H9 (cell line): Measurements from ENCODE around the gene ENPP7. TPM values are rescaled to one million over a fixed set of nuclear protein-coding genes. Genes with fewer than 3 reads are reported as not detected.

ENCODE experiments used
- DNase-seq: peaks from one replicate; pipeline ENCODE4 v3.0.0-alpha.2; 2017
- H2AFZ ChIP-seq: one replicate; pipeline ENCODE4 v1.6.1; 2013; ENCODE audit warnings: mild to moderate bottlenecking, low read length, control low read depth, moderate library complexity
- H2AK5ac ChIP-seq: 2 replicates; pipeline ENCODE4 v1.6.1; 2013; ENCODE audit warnings: low read length, control low read depth, mixed read lengths; ENCODE audit not compliant: insufficient read length
- H2BK120ac ChIP-seq: one replicate; pipeline ENCODE4 v1.6.1; 2013; ENCODE audit warnings: low read depth, mild to moderate bottlenecking, low read length, control low read depth, inconsistent platforms; ENCODE audit not compliant: poor library complexity, severe bottlenecking
- H2BK12ac ChIP-seq: 2 replicates; pipeline ENCODE4 v1.6.1; 2013; ENCODE audit warnings: low read length, control low read depth, mixed read lengths, low read depth; ENCODE audit not compliant: insufficient read length
- H2BK15ac ChIP-seq: 2 replicates; pipeline ENCODE4 v1.6.1; 2013; ENCODE audit warnings: low read depth, low read length, control low read depth
- H2BK20ac ChIP-seq: one replicate; pipeline ENCODE4 v1.6.1; 2013; ENCODE audit warnings: low read depth, mild to moderate bottlenecking, low read length, control low read depth, inconsistent platforms; ENCODE audit not compliant: poor library complexity, severe bottlenecking
- H2BK5ac ChIP-seq: 2 replicates; pipeline ENCODE4 v1.6.1; 2013; ENCODE audit warnings: low read length, control low read depth, mixed read lengths; ENCODE audit not compliant: insufficient read length
- H3K14ac ChIP-seq: 2 replicates; pipeline ENCODE4 v1.6.1; 2013; ENCODE audit warnings: low read length, control low read depth; ENCODE audit not compliant: insufficient read depth
- H3K18ac ChIP-seq: 2 replicates; pipeline ENCODE4 v1.6.1; 2013; ENCODE audit warnings: low read depth, mild to moderate bottlenecking, mixed read lengths, low read length, control low read depth; ENCODE audit not compliant: insufficient read length
- H3K23ac ChIP-seq: 2 replicates; pipeline ENCODE4 v1.6.1; 2013; ENCODE audit warnings: low read length, control low read depth, mixed read lengths, low read depth; ENCODE audit not compliant: insufficient read length
- H3K23me2 ChIP-seq: 2 replicates; pipeline ENCODE4 v1.6.1; 2013; ENCODE audit warnings: low read depth, mild to moderate bottlenecking, mixed read lengths, low read length, control low read depth; ENCODE audit not compliant: insufficient read length, poor library complexity, severe bottlenecking
- H3K27ac ChIP-seq: 2 replicates; pipeline ENCODE4 v1.5.1; 2013; ENCODE audit warnings: low read length, control low read depth, mixed read lengths, low read depth; ENCODE audit not compliant: insufficient read length
- H3K27me3 ChIP-seq: 2 replicates; pipeline ENCODE4 v1.6.1; 2013; ENCODE audit warnings: low read length, control low read depth, inconsistent platforms; ENCODE audit not compliant: insufficient read depth
- H3K4ac ChIP-seq: 2 replicates; pipeline ENCODE4 v1.6.1; 2013; ENCODE audit warnings: low read depth, mild to moderate bottlenecking, control low read depth, inconsistent platforms, low read length, moderate library complexity
- H3K4me1 ChIP-seq: 2 replicates; pipeline ENCODE4 v1.6.1; 2013; ENCODE audit warnings: low read length, control low read depth, inconsistent platforms; ENCODE audit not compliant: insufficient read depth
- H3K4me2 ChIP-seq: 2 replicates; pipeline ENCODE4 v1.6.1; 2013; ENCODE audit warnings: low read length, control low read depth, mixed read lengths; ENCODE audit not compliant: insufficient read length, insufficient read depth
- H3K56ac ChIP-seq: 2 replicates; pipeline ENCODE4 v1.6.1; 2013; ENCODE audit warnings: low read depth, mild to moderate bottlenecking, mixed read lengths, low read length, control low read depth; ENCODE audit not compliant: insufficient read length
- H3K79me1 ChIP-seq: 2 replicates; pipeline ENCODE4 v1.6.1; 2013; ENCODE audit warnings: low read depth, mild to moderate bottlenecking, moderate library complexity, low read length, control low read depth, inconsistent platforms; ENCODE audit not compliant: insufficient read depth, poor library complexity, severe bottlenecking
- H3K79me2 ChIP-seq: 2 replicates; pipeline ENCODE4 v1.6.1; 2013; ENCODE audit warnings: low read length, control low read depth, inconsistent platforms; ENCODE audit not compliant: insufficient read depth
- H3K9ac ChIP-seq: 2 replicates; pipeline ENCODE4 v1.6.1; 2013; ENCODE audit warnings: low read length, control low read depth, mixed read lengths; ENCODE audit not compliant: insufficient read length; ENCODE audit errors: extremely low read depth
- H3K9me3 ChIP-seq: one replicate; pipeline ENCODE4 v1.6.1; 2013; ENCODE audit warnings: low read depth, low read length, inconsistent platforms; ENCODE audit not compliant: control insufficient read depth
- H3T11ph ChIP-seq: one replicate; pipeline ENCODE4 v1.6.1; 2013; ENCODE audit warnings: mild to moderate bottlenecking, low read length, control low read depth, inconsistent platforms
- H4K20me1 ChIP-seq: one replicate; pipeline ENCODE4 v1.6.1; 2013; ENCODE audit not compliant: control insufficient read depth, insufficient read length, insufficient read depth
- H4K5ac ChIP-seq: 2 replicates; pipeline ENCODE4 v1.6.1; 2013; ENCODE audit warnings: low read depth, mild to moderate bottlenecking, mixed read lengths, low read length, control low read depth; ENCODE audit not compliant: insufficient read length
- H4K8ac ChIP-seq: replicated peaks from 2 replicates; pipeline ENCODE4 v1.6.1; 2013; ENCODE audit warnings: low read length, control low read depth, mixed read lengths, low read depth; ENCODE audit not compliant: insufficient read length
- H4K91ac ChIP-seq: 2 replicates; pipeline ENCODE4 v1.6.1; 2013; ENCODE audit warnings: low read depth, mild to moderate bottlenecking, moderate library complexity, mixed read lengths, low read length, control low read depth; ENCODE audit not compliant: insufficient read length
- H3K27ac Mint-ChIP-seq, 3 experiments: 2 replicates in 2 of 3; 3 replicates in 1 of 3; pipeline ENCODE4 v1.8.0; 2020 to 2021; ENCODE audit warnings: mixed read lengths in 3 of 3, mild to moderate bottlenecking in 1 of 3, moderate library complexity in 1 of 3
- H3K27me3 Mint-ChIP-seq: 2 replicates; pipeline ENCODE4 v1.8.0; 2021; ENCODE audit warnings: low read depth, mild to moderate bottlenecking, moderate library complexity, mixed read lengths
- H3K36me3 Mint-ChIP-seq, 3 experiments: 2 replicates in 2 of 3; 3 replicates in 1 of 3; pipeline ENCODE4 v1.8.0; 2020 to 2021; ENCODE audit warnings: low read depth in 3 of 3, mixed read lengths in 3 of 3; ENCODE audit not compliant: insufficient read depth in 1 of 3
- H3K4me1 Mint-ChIP-seq, 2 experiments: 2 replicates each; pipeline ENCODE4 v1.8.0; 2020; ENCODE audit warnings: mixed read lengths in 2 of 2
- H3K4me3 Mint-ChIP-seq, 2 experiments: 2 replicates in 1 of 2; 3 replicates in 1 of 2; pipeline ENCODE4 v1.8.0; 2020 to 2021; ENCODE audit warnings: mild to moderate bottlenecking in 2 of 2, mixed read lengths in 2 of 2, moderate library complexity in 1 of 2
- H3K9me3 Mint-ChIP-seq, 2 experiments: 2 replicates in 1 of 2; 3 replicates in 1 of 2; pipeline ENCODE4 v1.8.0; 2020; ENCODE audit warnings: mild to moderate bottlenecking in 2 of 2, mixed read lengths in 2 of 2, moderate library complexity in 1 of 2
- WGBS: extraction: QIAGEN DNeasy Blood & Tissue Kit; methylation state at CpG from one replicate; pipeline ENCODE4 v1.1.7; 2013; ENCODE audit warnings: missing lambda C conversion rate, low lambda C conversion rate, mixed read lengths; ENCODE audit not compliant: insufficient read length; ENCODE audit errors: extremely low coverage; 5-methylcytosine and 5-hydroxymethylcytosine counted together
- total RNA-seq: library from RNA; stranded (reverse); gene quantifications from 2 replicates; pipeline ENCODE4 v1.2.1, GENCODE V29; 2021
- TF ChIP-seq, protein P1 (sequence below): fragments of 200-600 bp; sonication (generic); conservative IDR thresholded peaks from 3 replicates; pipeline ENCODE4 v1.8.0; 2021; ENCODE audit warnings: antibody characterized with exemption, mild to moderate bottlenecking

ENPP7 gene
- total RNA-seq, 1 experiment from 2014 or later, result not detected

GRCh38 chr17:79740413-79740812 is 9.7 kb downstream of the ENPP7 start:
- H4K8ac ChIP-seq, result no peak overlapping the region
- H4K20me1 ChIP-seq, result no peaks in the 10 kb centered on the region
- 0 out of 5 replicates have a peak overlapping the region, but pooled peaks of 1 of the 2 experiments have one; percentile 13 for H3K4me3 Mint-ChIP-seq
- no peak overlapping the region for H2BK15ac ChIP-seq
- H3K36me3 Mint-ChIP-seq, result no peaks in the 10 kb centered on the region; a peak in 1 of 7 replicates
- H4K91ac ChIP-seq, result no peak overlapping the region
- no peak overlapping the region for H3K27ac Mint-ChIP-seq
- peaks cover 3% of the 10 kb centered on the region for H3K23me2 ChIP-seq
- H3K18ac ChIP-seq, result no peak overlapping the region
- no peak overlapping the region for H3K4me2 ChIP-seq
- H3K79me2 ChIP-seq, result no peaks in the 10 kb centered on the region
- DNase-seq, result no peak
- no peak overlapping the region for H4K5ac ChIP-seq
- H3K14ac ChIP-seq, result no peak overlapping the region
- no peak overlapping the region for H2BK5ac ChIP-seq
- H3K9me3 Mint-ChIP-seq, result no peaks in the 10 kb centered on the region; a peak in 1 of 5 replicates
- H3K9me3 ChIP-seq, result no peaks in the 10 kb centered on the region
- TF ChIP-seq, protein P1, sequence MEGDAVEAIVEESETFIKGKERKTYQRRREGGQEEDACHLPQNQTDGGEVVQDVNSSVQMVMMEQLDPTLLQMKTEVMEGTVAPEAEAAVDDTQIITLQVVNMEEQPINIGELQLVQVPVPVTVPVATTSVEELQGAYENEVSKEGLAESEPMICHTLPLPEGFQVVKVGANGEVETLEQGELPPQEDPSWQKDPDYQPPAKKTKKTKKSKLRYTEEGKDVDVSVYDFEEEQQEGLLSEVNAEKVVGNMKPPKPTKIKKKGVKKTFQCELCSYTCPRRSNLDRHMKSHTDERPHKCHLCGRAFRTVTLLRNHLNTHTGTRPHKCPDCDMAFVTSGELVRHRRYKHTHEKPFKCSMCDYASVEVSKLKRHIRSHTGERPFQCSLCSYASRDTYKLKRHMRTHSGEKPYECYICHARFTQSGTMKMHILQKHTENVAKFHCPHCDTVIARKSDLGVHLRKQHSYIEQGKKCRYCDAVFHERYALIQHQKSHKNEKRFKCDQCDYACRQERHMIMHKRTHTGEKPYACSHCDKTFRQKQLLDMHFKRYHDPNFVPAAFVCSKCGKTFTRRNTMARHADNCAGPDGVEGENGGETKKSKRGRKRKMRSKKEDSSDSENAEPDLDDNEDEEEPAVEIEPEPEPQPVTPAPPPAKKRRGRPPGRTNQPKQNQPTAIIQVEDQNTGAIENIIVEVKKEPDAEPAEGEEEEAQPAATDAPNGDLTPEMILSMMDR, result no peak
- H3K4me1 Mint-ChIP-seq, result peaks cover 0 to 8% of the 10 kb centered on the region in 2 experiments; a peak in 1 of 4 replicates
- no peak overlapping the region for H3K9ac ChIP-seq
- H2AK5ac ChIP-seq, result no peak overlapping the region
- no peak overlapping the region for H2BK20ac ChIP-seq
- H3T11ph ChIP-seq, result no peak overlapping the region
- WGBS, result no CpG with 5 or more reads among the region's 8 CpGs
- no peak overlapping the region for H3K23ac ChIP-seq
- H2AFZ ChIP-seq, result no peak overlapping the region
- peaks cover 3% of the 10 kb centered on the region; the same call in 1 of the 2 replicates for H3K27me3 ChIP-seq
- no peak overlapping the region for H3K27ac ChIP-seq
- no peak overlapping the region for H3K56ac ChIP-seq
- no peak overlapping the region for H3K4ac ChIP-seq
- H3K4me1 ChIP-seq, result no peaks in the 10 kb centered on the region
- H3K79me1 ChIP-seq, result no peaks in the 10 kb centered on the region
- H3K27me3 Mint-ChIP-seq, result peaks cover 83% of the 10 kb centered on the region
- H2BK12ac ChIP-seq, result no peak overlapping the region
- H2BK120ac ChIP-seq, result no peak overlapping the region
